ENCODE measurements around the gene ZNF132. TPM values are rescaled to one million over a fixed set of nuclear protein-coding genes. Genes with fewer than 3 reads are reported as not detected.
A peak's percentile ranks its signal among the peaks of the same experiment; 100 is the strongest.

ZNF132 gene
- total RNA-seq, 3 donors from 2014 or later (not counting 1 experiment from before 2014, with no cell fraction given), result 0.88 to 1.6 (median 1.5) TPM

GRCh38 chr19:58400916-58401839 is 38.8 kb downstream of the ZNF132 start:
- TF ChIP-seq, protein P1, sequence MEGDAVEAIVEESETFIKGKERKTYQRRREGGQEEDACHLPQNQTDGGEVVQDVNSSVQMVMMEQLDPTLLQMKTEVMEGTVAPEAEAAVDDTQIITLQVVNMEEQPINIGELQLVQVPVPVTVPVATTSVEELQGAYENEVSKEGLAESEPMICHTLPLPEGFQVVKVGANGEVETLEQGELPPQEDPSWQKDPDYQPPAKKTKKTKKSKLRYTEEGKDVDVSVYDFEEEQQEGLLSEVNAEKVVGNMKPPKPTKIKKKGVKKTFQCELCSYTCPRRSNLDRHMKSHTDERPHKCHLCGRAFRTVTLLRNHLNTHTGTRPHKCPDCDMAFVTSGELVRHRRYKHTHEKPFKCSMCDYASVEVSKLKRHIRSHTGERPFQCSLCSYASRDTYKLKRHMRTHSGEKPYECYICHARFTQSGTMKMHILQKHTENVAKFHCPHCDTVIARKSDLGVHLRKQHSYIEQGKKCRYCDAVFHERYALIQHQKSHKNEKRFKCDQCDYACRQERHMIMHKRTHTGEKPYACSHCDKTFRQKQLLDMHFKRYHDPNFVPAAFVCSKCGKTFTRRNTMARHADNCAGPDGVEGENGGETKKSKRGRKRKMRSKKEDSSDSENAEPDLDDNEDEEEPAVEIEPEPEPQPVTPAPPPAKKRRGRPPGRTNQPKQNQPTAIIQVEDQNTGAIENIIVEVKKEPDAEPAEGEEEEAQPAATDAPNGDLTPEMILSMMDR (IDR thresholded peaks at IDR 0.05), result no peak
- H3K36me3 Mint-ChIP-seq, result no peaks in the 10 kb centered on the region
- peak; percentile 98 to 100 for DNase-seq
- H3K4me3 Mint-ChIP-seq, result peak overlapping the region; percentile 92
- Histone ChIP-seq H3K4me1 (ENCODE audit: control insufficient read depth, insufficient read depth, low read length) (peaks cover 18% of the 10 kb centered on the region), H3K27ac (ENCODE audit: low read length) (peak overlapping the region; percentile 98), H3K9me3 (ENCODE audit: control insufficient read depth, insufficient read depth, low read length) (no peaks in the 10 kb centered on the region), H3K27me3 (ENCODE audit: control insufficient read depth, insufficient read depth, low read length) (peaks cover 10% of the 10 kb centered on the region), H3K36me3 (ENCODE audit: control insufficient read depth, insufficient read depth, low read length) (no peaks in the 10 kb centered on the region), H3K4me3 (ENCODE audit: low read length) (peak overlapping the region; percentile 76)
- 4% methylated on average over 73 of the region's 80 CpGs for WGBS (ENCODE audit: insufficient coverage)
- H3K27me3 Mint-ChIP-seq (ENCODE audit: low read depth in 2 of 2), result peaks cover 0 to 19% of the 10 kb centered on the region in 2 donors
- peak; percentile 94 to 98 (median 96) for ATAC-seq
- intact Hi-C loops (cut with micrococcal nuclease), result loop anchor here (1.0 to 2.0 kb wide), 5 partner anchors 14 to 74 kb away; partner anchors contain the start of genes RPS5, ZNF132, ZNF497 and ZNF837
- peak overlapping the region; percentile 92 to 93 for H3K27ac Mint-ChIP-seq
- H3K9me3 Mint-ChIP-seq, result no peaks in the 10 kb centered on the region
- peaks cover 14 to 15% of the 10 kb centered on the region in 2 donors for H3K4me1 Mint-ChIP-seq

DNA sequence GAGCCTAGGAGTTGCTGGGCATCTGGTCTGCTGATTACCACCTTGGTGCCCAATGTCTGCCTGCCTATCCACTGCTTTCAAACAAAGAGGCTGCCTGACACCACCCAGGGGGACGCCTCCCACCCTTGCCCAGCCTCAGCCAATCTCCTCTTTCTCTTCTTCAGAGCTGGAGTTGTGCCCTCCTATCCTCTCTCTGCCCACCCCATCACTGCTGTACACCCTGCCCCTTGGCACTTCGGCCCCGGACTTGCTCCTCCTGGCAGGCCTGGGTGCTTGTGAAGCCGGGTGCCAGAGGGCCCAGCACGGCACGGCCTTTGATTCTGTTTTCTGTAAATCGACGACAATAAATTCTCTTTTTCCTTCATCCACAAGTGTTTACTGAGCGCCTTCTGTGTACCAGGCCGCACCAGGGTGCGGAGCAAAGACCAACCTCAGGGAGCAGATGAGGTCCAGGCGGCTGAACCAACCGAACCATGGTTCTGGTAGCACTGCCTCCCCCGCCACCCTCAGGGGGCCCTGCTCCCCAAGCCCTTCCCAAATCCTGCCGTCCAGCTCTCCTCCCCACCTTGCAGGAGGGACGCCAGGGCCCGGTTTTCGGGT is 39.5 kb downstream of the ZNF132 start:
- 74% methylated on average over 18 of the region's 18 CpGs for WGBS (ENCODE audit: insufficient coverage)
- TF ChIP-seq, protein P1 (IDR thresholded peaks at IDR 0.05), result no peak
- DNase-seq (peak in 1 of 2 donors; percentile 15), ATAC-seq (no peak)
- intact Hi-C loops (cut with micrococcal nuclease), result loop anchor here (2.0 kb wide), 2 partner anchors 14 to 74 kb away; partner anchors contain the start of genes RPS5 and ZSCAN22
- Histone ChIP-seq H3K4me1 (ENCODE audit: control insufficient read depth, insufficient read depth, low read length) (peaks cover 21% of the 10 kb centered on the region), H3K27ac (ENCODE audit: low read length) (peak overlapping the region; percentile 98), H3K36me3 (ENCODE audit: control insufficient read depth, insufficient read depth, low read length) (no peaks in the 10 kb centered on the region), H3K4me3 (ENCODE audit: low read length) (peak overlapping the region; percentile 39), H3K9me3 (ENCODE audit: control insufficient read depth, insufficient read depth, low read length) (no peaks in the 10 kb centered on the region), H3K27me3 (ENCODE audit: control insufficient read depth, insufficient read depth, low read length) (peaks cover 10% of the 10 kb centered on the region)
- peaks cover 0 to 23% of the 10 kb centered on the region in 2 donors for H3K27me3 Mint-ChIP-seq (ENCODE audit: low read depth in 2 of 2)
- H3K27ac Mint-ChIP-seq, result peak overlapping the region; percentile 92 to 93
- H3K9me3 Mint-ChIP-seq, result no peaks in the 10 kb centered on the region
- H3K4me1 Mint-ChIP-seq, result peaks cover 14 to 15% of the 10 kb centered on the region in 2 donors
- H3K4me3 Mint-ChIP-seq, result peak overlapping the region; percentile 92
- H3K36me3 Mint-ChIP-seq, result no peaks in the 10 kb centered on the region

DNA sequence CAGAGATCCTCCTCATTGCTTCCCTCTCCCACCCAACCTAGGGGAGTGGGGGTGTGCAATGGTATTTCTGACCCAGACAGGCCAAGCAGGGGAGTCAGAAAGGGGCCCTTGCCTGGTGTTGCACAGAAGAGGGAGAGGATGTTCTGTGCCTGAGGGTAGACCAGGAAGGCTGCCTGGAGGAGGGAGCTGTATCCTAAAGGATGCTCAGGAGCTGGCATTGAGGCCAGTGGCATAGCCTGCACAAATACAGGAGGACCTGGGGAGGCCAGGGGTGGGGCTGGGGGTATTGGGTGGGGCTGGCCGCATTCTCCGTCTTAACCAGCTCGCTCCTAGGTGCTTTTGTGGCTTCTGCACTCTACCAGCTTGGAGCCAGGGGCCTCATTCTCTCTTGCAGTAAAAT is 40.0 kb downstream of the ZNF132 start:
- Mint-ChIP-seq H3K27me3 (ENCODE audit: low read depth in 2 of 2) (peaks cover 0 to 23% of the 10 kb centered on the region in 2 donors), H3K27ac (no peak overlapping the region), H3K4me3 (peak overlapping the region; percentile 31), H3K9me3 (no peaks in the 10 kb centered on the region), H3K36me3 (no peaks in the 10 kb centered on the region), H3K4me1 (peaks cover 14 to 15% of the 10 kb centered on the region in 2 donors)
- H3K27me3 ChIP-seq (ENCODE audit: control insufficient read depth, insufficient read depth, low read length), result peaks cover 10% of the 10 kb centered on the region
- H3K9me3 ChIP-seq (ENCODE audit: control insufficient read depth, insufficient read depth, low read length), result no peaks in the 10 kb centered on the region
- intact Hi-C loops (cut with micrococcal nuclease), result loop anchor here (2.0 kb wide), 2 partner anchors 13 to 73 kb away; partner anchors contain the start of genes RPS5 and ZSCAN22
- peaks cover 21% of the 10 kb centered on the region for H3K4me1 ChIP-seq (ENCODE audit: control insufficient read depth, insufficient read depth, low read length)
- H3K4me3 ChIP-seq (ENCODE audit: low read length), result no peak overlapping the region
- WGBS (ENCODE audit: insufficient coverage), result 97% methylated on average over 3 of the region's 3 CpGs
- TF ChIP-seq, protein P1 (IDR thresholded peaks at IDR 0.05), result no peak
- ATAC-seq, result no peak
- H3K36me3 ChIP-seq (ENCODE audit: control insufficient read depth, insufficient read depth, low read length), result peaks cover 2% of the 10 kb centered on the region
- DNase-seq, result no peak
- H3K27ac ChIP-seq (ENCODE audit: low read length), result no peak overlapping the region

Data from natural killer cell (primary cell).